ENCODE measurements around the gene COL6A1. TPM values are rescaled to one million over a fixed set of nuclear protein-coding genes. Genes with fewer than 3 reads are reported as not detected.

COL6A1 gene
- total and polyA plus RNA-seq, 2 experiments from 2014 or later, result 296 to 592 TPM

GRCh38 chr21:45982092-45982757 lies 655 bp downstream of the COL6A1 start:
- H4K20me1 ChIP-seq (ENCODE audit: insufficient read depth, poor library complexity, severe bottlenecking), result peaks cover 17% of the 10 kb centered on the region

GRCh38 chr21:45982758-45983648 lies 1.4 kb downstream of the COL6A1 start:
- Histone ChIP-seq H3K9me3 (ENCODE audit: low read depth) (no peaks in the 10 kb centered on the region), H3K27ac (peak overlapping the region; percentile 83), H3K79me2 (peaks cover 39% of the 10 kb centered on the region), H4K20me1 (ENCODE audit: insufficient read depth, poor library complexity, severe bottlenecking) (peaks cover 17% of the 10 kb centered on the region), H2AFZ (no peak overlapping the region), H3K4me2 (peak overlapping the region; percentile 100), H3K4me1 (ENCODE audit: insufficient read depth) (peaks cover 13% of the 10 kb centered on the region), H3K4me3 (peak overlapping the region; percentile 94), H3K9me2 (replicated peaks; ENCODE audit: insufficient read depth) (no peaks in the 10 kb centered on the region), H3K27me3 (no peaks in the 10 kb centered on the region), H3K36me3 (replicated peaks; ENCODE audit: insufficient read depth, low read depth) (no peaks in the 10 kb centered on the region)
- WGBS (ENCODE audit: low lambda C conversion rate, missing lambda C conversion rate), result 35% methylated on average over 43 of the region's 45 CpGs
- no peak for DNase-seq (ENCODE audit: low spot score)
- no peak for TF ChIP-seq EZH2phosphoT487 (IDR thresholded peaks at IDR 0.05; ENCODE audit: low read depth, severe bottlenecking, unreplicated experiment)
- no peak for TF ChIP-seq CTCF (IDR thresholded peaks at IDR 0.05; ENCODE audit: poor library complexity)
- TF ChIP-seq EZH2 (IDR thresholded peaks at IDR 0.05; ENCODE audit: borderline replicate concordance), result no peak

More at GRCh38 chr21:45982092-45982757, 655 bp downstream of the COL6A1 start:
- Histone ChIP-seq H3K27ac (peak overlapping the region; percentile 83), H3K9me2 (replicated peaks; ENCODE audit: insufficient read depth) (no peaks in the 10 kb centered on the region), H3K4me1 (ENCODE audit: insufficient read depth) (peaks cover 15% of the 10 kb centered on the region), H3K36me3 (replicated peaks; ENCODE audit: insufficient read depth, low read depth) (no peaks in the 10 kb centered on the region), H3K4me2 (peak overlapping the region; percentile 100), H3K4me3 (peak overlapping the region; percentile 94), H3K9me3 (ENCODE audit: low read depth) (no peaks in the 10 kb centered on the region), H2AFZ (peak overlapping the region; percentile 40), H3K79me2 (peaks cover 39% of the 10 kb centered on the region), H3K27me3 (no peaks in the 10 kb centered on the region)
- DNase-seq (ENCODE audit: low spot score), result peak; percentile 45
- TF ChIP-seq CTCF (IDR thresholded peaks at IDR 0.05; ENCODE audit: poor library complexity), result no peak
- WGBS (ENCODE audit: low lambda C conversion rate, missing lambda C conversion rate), result 5% methylated on average over 33 of the region's 45 CpGs

- Histone ChIP-seq H3K9me2 (replicated peaks; ENCODE audit: insufficient read depth) (no peaks in the 10 kb centered on the region), H3K9me3 (ENCODE audit: low read depth) (no peaks in the 10 kb centered on the region), H3K27me3 (no peaks in the 10 kb centered on the region), H3K4me3 (peak overlapping the region; percentile 94), H3K79me2 (peaks cover 39% of the 10 kb centered on the region), H3K4me2 (peak overlapping the region; percentile 100), H2AFZ (no peak overlapping the region), H3K36me3 (replicated peaks; ENCODE audit: insufficient read depth, low read depth) (no peaks in the 10 kb centered on the region), H3K4me1 (ENCODE audit: insufficient read depth) (peaks cover 11% of the 10 kb centered on the region), H4K20me1 (ENCODE audit: insufficient read depth, poor library complexity, severe bottlenecking) (peaks cover 17% of the 10 kb centered on the region), H3K27ac (no peak overlapping the region)
- DNase-seq (ENCODE audit: low spot score), result no peak
- 80% methylated on average over 1 of the region's 13 CpGs for WGBS (ENCODE audit: low lambda C conversion rate, missing lambda C conversion rate)
- TF ChIP-seq CTCF (IDR thresholded peaks at IDR 0.05; ENCODE audit: poor library complexity), result no peak
- TF ChIP-seq EZH2 (IDR thresholded peaks at IDR 0.05; ENCODE audit: borderline replicate concordance), result no peak
- TF ChIP-seq EZH2phosphoT487 (IDR thresholded peaks at IDR 0.05; ENCODE audit: low read depth, severe bottlenecking, unreplicated experiment), result no peak
These were observed 2.0 kb downstream of the COL6A1 start for GRCh38 chr21:45983649-45983965.

All from hepatocyte (in vitro differentiated cells).